HEK293 (cell line): ENCODE data around the gene PAK4.

Experiments
- CTCF ChIA-PET: fragments of 350-600 bp; formaldehyde crosslinking; extraction: SDS; loops from one replicate; lab custom pipeline; 2021; ENCODE audit warnings: antibody characterized with exemption; lab: Yijun Ruan, JAX
- POLR2A ChIA-PET: fragments of 300-600 bp; formaldehyde crosslinking; extraction: SDS; loops from one replicate; lab custom pipeline; 2020; ENCODE audit warnings: antibody characterized with exemption, inconsistent platforms; lab: Yijun Ruan, JAX
- H3K27ac ChIP-seq: fragments of 200-500 bp; sonication (Bioruptor generic); 2 replicates; pipeline ENCODE4 v1.5.1; 2014; ENCODE audit warnings: low read depth, low read length, control low read depth, inconsistent platforms; ENCODE audit errors: extremely low read depth
- H3K36me3 ChIP-seq, 2 experiments: fragments of 200-500 bp in 1 of 2; sonication (Bioruptor generic) in 1 of 2; 1 replicate in 1 of 2; 2 replicates in 1 of 2; pipeline ENCODE4 v1.5.1; 2014 to 2017; ENCODE audit warnings: inconsistent platforms in 2 of 2, low read length in 2 of 2; ENCODE audit not compliant: control insufficient read depth in 2 of 2, insufficient read depth in 1 of 2
- H3K4me1 ChIP-seq: fragments of 200-500 bp; sonication (Bioruptor generic); 2 replicates; pipeline ENCODE4 v1.5.1; 2014; ENCODE audit warnings: mild to moderate bottlenecking, low read length, inconsistent platforms; ENCODE audit not compliant: control insufficient read depth, insufficient read depth
- H3K4me3 ChIP-seq: 2 replicates; pipeline ENCODE4 v1.5.1; 2011; ENCODE audit warnings: low read depth, mild to moderate bottlenecking, control low read depth, low read length, moderate library complexity
- H3K9me3 ChIP-seq: fragments of 200-500 bp; sonication (Bioruptor generic); 2 replicates; pipeline ENCODE4 v1.5.1; 2014; ENCODE audit warnings: low read depth, low read length, inconsistent platforms; ENCODE audit not compliant: control insufficient read depth, insufficient read depth
- CTCF ChIP-seq: fragments of 450-650 bp; formaldehyde crosslinking; IDR thresholded peaks from 2 replicates; pipeline ENCODE4 v1.5.1; 2016; ENCODE audit warnings: missing biosample characterization, missing genetic modification characterization
- EGR2 ChIP-seq: fragments of 450-650 bp; formaldehyde crosslinking; IDR thresholded peaks from 2 replicates; pipeline ENCODE4 v1.5.1; 2016; ENCODE audit warnings: low read depth, missing biosample characterization, missing genetic modification characterization
- GLI4 ChIP-seq: fragments of 450-650 bp; formaldehyde crosslinking; IDR thresholded peaks from 2 replicates; pipeline ENCODE4 v1.5.1; 2016; ENCODE audit warnings: missing biosample characterization, missing genetic modification characterization
- GLIS1 ChIP-seq: fragments of 450-650 bp; formaldehyde crosslinking; IDR thresholded peaks from 2 replicates; pipeline ENCODE4 v1.5.1; 2016; ENCODE audit warnings: missing biosample characterization, missing genetic modification characterization
- GLIS2 ChIP-seq: fragments of 450-650 bp; formaldehyde crosslinking; IDR thresholded peaks from 2 replicates; pipeline ENCODE4 v1.5.1; 2016; ENCODE audit warnings: missing biosample characterization, missing genetic modification characterization
- HIC1 ChIP-seq: fragments of 450-650 bp; formaldehyde crosslinking; IDR thresholded peaks from 2 replicates; pipeline ENCODE4 v1.5.1; 2016; ENCODE audit warnings: missing biosample characterization, missing genetic modification characterization
- KLF8 ChIP-seq: fragments of 450-650 bp; formaldehyde crosslinking; IDR thresholded peaks from 2 replicates; pipeline ENCODE4 v1.5.1; 2016; ENCODE audit warnings: missing biosample characterization, missing genetic modification characterization
- SALL2 ChIP-seq: fragments of 450-650 bp; formaldehyde crosslinking; IDR thresholded peaks from 2 replicates; pipeline ENCODE4 v1.5.0; 2017; ENCODE audit warnings: missing biosample characterization, mild to moderate bottlenecking, missing genetic modification characterization, borderline replicate concordance
- ZBTB26 ChIP-seq: fragments of 450-650 bp; formaldehyde crosslinking; optimal IDR thresholded peaks from 2 replicates; pipeline ENCODE3; 2016; ENCODE audit warnings: missing biosample characterization, mild to moderate bottlenecking, missing genetic modification characterization
- ZBTB44 ChIP-seq: fragments of 450-650 bp; IDR thresholded peaks from 2 replicates; pipeline ENCODE4 v1.5.1; 2018; ENCODE audit warnings: missing biosample characterization, mild to moderate bottlenecking, missing genetic modification characterization
- ZBTB49 ChIP-seq: fragments of 450-650 bp; formaldehyde crosslinking; IDR thresholded peaks from 2 replicates; pipeline ENCODE4 v1.5.1; 2016; ENCODE audit warnings: missing biosample characterization, missing genetic modification characterization, low read depth
- ZFHX2 ChIP-seq: fragments of 450-650 bp; formaldehyde crosslinking; conservative IDR thresholded peaks from 2 replicates; pipeline ENCODE4 v1.5.1; 2016; ENCODE audit warnings: missing biosample characterization, missing genetic modification characterization
- ZFP37 ChIP-seq: fragments of 450-650 bp; formaldehyde crosslinking; IDR thresholded peaks from 2 replicates; pipeline ENCODE4 v1.5.1; 2016; ENCODE audit warnings: missing biosample characterization, missing genetic modification characterization
- ZFP69B ChIP-seq: fragments of 450-650 bp; formaldehyde crosslinking; IDR thresholded peaks from 2 replicates; pipeline ENCODE4 v1.5.1; 2016; ENCODE audit warnings: missing biosample characterization, missing genetic modification characterization
- ZNF10 ChIP-seq: fragments of 450-650 bp; formaldehyde crosslinking; IDR thresholded peaks from 2 replicates; pipeline ENCODE4 v1.5.1; 2017; ENCODE audit warnings: missing biosample characterization, missing genetic modification characterization
- ZNF112 ChIP-seq: fragments of 450-650 bp; formaldehyde crosslinking; IDR thresholded peaks from 2 replicates; pipeline ENCODE4 v1.5.0; 2017; ENCODE audit warnings: missing biosample characterization, missing genetic modification characterization
- ZNF114 ChIP-seq: fragments of 450-650 bp; formaldehyde crosslinking; IDR thresholded peaks from 2 replicates; pipeline ENCODE4 v1.5.0; 2017; ENCODE audit warnings: missing biosample characterization, missing genetic modification characterization
- ZNF121 ChIP-seq: fragments of 450-650 bp; formaldehyde crosslinking; IDR thresholded peaks from 2 replicates; pipeline ENCODE4 v1.5.1; 2016; ENCODE audit warnings: missing biosample characterization, missing genetic modification characterization
- ZNF132 ChIP-seq: fragments of 450-650 bp; formaldehyde crosslinking; IDR thresholded peaks from 2 replicates; pipeline ENCODE4 v1.5.1; 2017; ENCODE audit warnings: missing biosample characterization, missing genetic modification characterization, borderline replicate concordance
- ZNF184 ChIP-seq: fragments of 450-650 bp; IDR thresholded peaks from 2 replicates; pipeline ENCODE4 v1.5.1; 2018; ENCODE audit warnings: missing biosample characterization, mild to moderate bottlenecking, missing genetic modification characterization
- ZNF211 ChIP-seq: fragments of 450-650 bp; formaldehyde crosslinking; IDR thresholded peaks from 2 replicates; pipeline ENCODE4 v1.5.1; 2016; ENCODE audit warnings: low read depth, missing biosample characterization, missing genetic modification characterization
- ZNF221 ChIP-seq: fragments of 450-650 bp; formaldehyde crosslinking; IDR thresholded peaks from 2 replicates; pipeline ENCODE4 v1.5.1; 2017; ENCODE audit warnings: missing biosample characterization, missing genetic modification characterization, borderline replicate concordance
- ZNF223 ChIP-seq: fragments of 450-650 bp; formaldehyde crosslinking; IDR thresholded peaks from 2 replicates; pipeline ENCODE4 v1.5.1; 2016; ENCODE audit warnings: missing biosample characterization, missing genetic modification characterization
- ZNF24 ChIP-seq: fragments of 450-650 bp; formaldehyde crosslinking; IDR thresholded peaks from 2 replicates; pipeline ENCODE4 v1.5.1; 2016; ENCODE audit warnings: missing biosample characterization, missing genetic modification characterization
- ZNF341 ChIP-seq: fragments of 450-650 bp; formaldehyde crosslinking; IDR thresholded peaks from 2 replicates; pipeline ENCODE4; 2016; ENCODE audit warnings: low read depth, missing biosample characterization, missing genetic modification characterization
- ZNF354C ChIP-seq: fragments of 450-650 bp; formaldehyde crosslinking; IDR thresholded peaks from 2 replicates; pipeline ENCODE4 v1.5.1; 2016; ENCODE audit warnings: missing biosample characterization, missing genetic modification characterization, low read depth, borderline replicate concordance
- ZNF433 ChIP-seq: fragments of 450-650 bp; formaldehyde crosslinking; IDR thresholded peaks from 2 replicates; pipeline ENCODE4 v1.5.1; 2016; ENCODE audit warnings: missing biosample characterization, missing genetic modification characterization, low read depth
- ZNF768 ChIP-seq: fragments of 450-650 bp; formaldehyde crosslinking; IDR thresholded peaks from 2 replicates; pipeline ENCODE4 v1.5.1; 2018; ENCODE audit warnings: missing biosample characterization, mild to moderate bottlenecking, missing genetic modification characterization
- ZNF776 ChIP-seq: fragments of 450-650 bp; formaldehyde crosslinking; IDR thresholded peaks from 2 replicates; pipeline ENCODE4 v1.5.0; 2017; ENCODE audit warnings: missing biosample characterization, missing genetic modification characterization, borderline replicate concordance

PAK4 gene

GRCh38 chr19:39130337-39131254, 5.0 kb downstream of the PAK4 start:
- no peak overlapping the region for H3K27ac ChIP-seq
- no peaks in the 10 kb centered on the region; a peak in 2 of 3 replicates for H3K36me3 ChIP-seq
- H3K4me3 ChIP-seq = no peak overlapping the region
- H3K9me3 ChIP-seq = no peaks in the 10 kb centered on the region
- H3K4me1 ChIP-seq = peaks cover 46% of the 10 kb centered on the region
- ChIA-PET CTCF (interaction anchor here (1.3 to 1.4 kb wide), 2 partner anchors 8 to 57 kb away, joined by 4 to 7 read pairs; no protein-coding TSS in a partner anchor), POLR2A (no interaction called here)
- TF ChIP-seq ZFHX2 (peak; percentile 17; the same call in 1 of the 2 replicates), GLIS1 (tag by site-specific recombination) (peak; percentile 98), ZNF114 (tag by site-specific recombination) (no peak), ZNF776 (tag by site-specific recombination) (no peak), ZFP37 (tag by site-specific recombination) (no peak), SALL2 (tag by site-specific recombination) (no peak), ZNF211 (tag by site-specific recombination) (no peak), ZNF223 (tag by site-specific recombination) (no peak), EGR2 (tag by site-specific recombination) (peak; percentile 19; the same call in 1 of the 2 replicates), ZNF768 (tag by site-specific recombination) (peak; percentile 99; the same call in 1 of the 2 replicates), GLI4 (tag by site-specific recombination) (no peak), ZNF121 (tag by site-specific recombination) (no peak), ZNF10 (tag by site-specific recombination) (no peak), CTCF (tag by site-specific recombination) (no peak), HIC1 (tag by site-specific recombination) (no peak), ZBTB26 (tag by site-specific recombination) (peak; percentile 15), ZNF341 (tag by site-specific recombination) (0 out of 2 replicates have a peak, but pooled peaks have one; percentile 23), ZFP69B (tag by site-specific recombination) (no peak), ZNF184 (tag by site-specific recombination) (no peak), ZNF132 (tag by site-specific recombination) (no peak), KLF8 (no peak), ZNF112 (tag by site-specific recombination) (no peak), ZNF433 (no peak), ZNF221 (tag by site-specific recombination) (no peak), ZBTB49 (tag by site-specific recombination) (no peak), ZBTB44 (tag by site-specific recombination) (no peak), ZNF24 (tag by site-specific recombination) (no peak), GLIS2 (tag by site-specific recombination) (peak; percentile 64), ZNF354C (tag by site-specific recombination) (no peak)
